GM12875 (cell line): ENCODE data around the gene DLG5.

Experiments used
- H3K4me3 ChIP-seq: one replicate; pipeline ENCODE4 v1.5.1; 2011; ENCODE audit warnings: low read depth, low read length, control low read depth
- CTCF ChIP-seq: IDR thresholded peaks from 2 replicates; pipeline ENCODE4 v1.5.1; 2011; ENCODE audit warnings: low read depth, mild to moderate bottlenecking, control low read depth, inconsistent platforms, low read length, moderate library complexity, borderline replicate concordance; ENCODE audit not compliant: insufficient read depth

Gene DLG5

GRCh38 chr10:77795426-77796055, 131.0 kb downstream of the DLG5 start:
- TF ChIP-seq CTCF: no peak
- no peak overlapping the region for H3K4me3 ChIP-seq

GRCh38 chr10:77794256-77795142, 132.1 kb downstream of the DLG5 start:
- no peak for TF ChIP-seq CTCF
- H3K4me3 ChIP-seq: no peak overlapping the region

- no peak for TF ChIP-seq CTCF
- H3K4me3 ChIP-seq: no peak overlapping the region
These were observed 132.7 kb downstream of the DLG5 start for GRCh38 chr10:77793831-77794230.

GRCh38 chr10:77792155-77792554, 134.4 kb downstream of the DLG5 start:
- TF ChIP-seq CTCF: no peak
- no peak overlapping the region for H3K4me3 ChIP-seq

- H3K4me3 ChIP-seq: no peak overlapping the region
- TF ChIP-seq CTCF: no peak
These were observed 135.0 kb downstream of the DLG5 start for GRCh38 chr10:77791506-77791905.

- TF ChIP-seq CTCF: no peak
- no peak overlapping the region for H3K4me3 ChIP-seq
These were observed 136.7 kb downstream of the DLG5 start for GRCh38 chr10:77789861-77790260.

- no peak overlapping the region for H3K4me3 ChIP-seq
- TF ChIP-seq CTCF: no peak
These were observed 137.5 kb downstream of the DLG5 start for GRCh38 chr10:77789016-77789415.
